Gastrocnemius medialis (tissue), 4 donors: ENCODE data around the gene GPER1. TPM values are rescaled to one million over a fixed set of nuclear protein-coding genes. Genes with fewer than 3 reads are reported as not detected.

Source experiments
- ATAC-seq, 2 donors: fragments of 150-250 bp; one replicate each; pipeline ENCODE4 v1.9.1; 2016
- DNase-seq, 2 donors: peaks; one replicate each; pipeline ENCODE4 v3.0.0-alpha.2; 2019
- H3K27ac ChIP-seq, 4 donors: fragments of 200-600 bp; sonication (generic); 1 replicate in 1 of 4; 2 replicates in 3 of 4; pipeline ENCODE4 v1.5.1; 2016 to 2018; ENCODE audit warnings: mild to moderate bottlenecking in 2 of 4, moderate library complexity in 1 of 4
- H3K27me3 ChIP-seq, 3 donors: fragments of 200-600 bp; sonication (generic) in 2 of 3; 1 replicate in 1 of 3; 2 replicates in 2 of 3; pipeline versions ENCODE4 v1.5.1 to v1.6.0; 2016 to 2019; ENCODE audit warnings: mild to moderate bottlenecking in 1 of 3, moderate library complexity in 1 of 3
- H3K36me3 ChIP-seq, 2 donors: fragments of 200-600 bp; sonication (generic) in 1 of 2; one replicate each; pipeline ENCODE4 v1.5.1; 2017 to 2018
- H3K4me1 ChIP-seq, 2 donors: fragments of 200-600 bp; sonication (generic) in 1 of 2; one replicate each; pipeline ENCODE4 v1.5.1; 2016 to 2017; ENCODE audit warnings: mild to moderate bottlenecking in 2 of 2
- H3K4me3 ChIP-seq, 4 donors: fragments of 200-600 bp; sonication (generic) in 3 of 4; 1 replicate in 1 of 4; 2 replicates in 3 of 4; pipeline ENCODE4 v1.5.1; 2016 to 2019; ENCODE audit warnings: mild to moderate bottlenecking in 2 of 4
- H3K9me3 ChIP-seq, 3 donors: fragments of 200-600 bp; sonication (generic) in 2 of 3; 1 replicate in 1 of 3; 2 replicates in 2 of 3; pipeline ENCODE4 v1.5.1; 2016 to 2019
- POLR2A ChIP-seq, 2 donors: fragments of 450-650 bp; IDR thresholded peaks; one replicate each; pipeline ENCODE4 v1.6.1; 2017; ENCODE audit warnings: antibody characterized with exemption in 2 of 2, mild to moderate bottlenecking in 2 of 2, moderate library complexity in 2 of 2
- in situ Hi-C, 4 donors: fragments of 200-750 bp; cut with MboI; loops; one replicate each; pipeline versions ENCODE4 v1.15.0 to v1.8.0; 2017; ENCODE audit warnings: low sequenced_read_pairs in 4 of 4
- intact Hi-C: fragments of 100-400 bp; cut with DNase I; formaldehyde crosslinking; loops from one replicate; pipeline ENCODE4 v1.15.1; 2023; ENCODE audit warnings: low total_unique reads
- total RNA-seq, 4 donors: library from RNA; depleted of rRNA; stranded (reverse); fragments of >200 nt; gene quantifications; one replicate each; pipeline versions ENCODE4 v1.1.0 to v1.2.3, GENCODE V29; 2016
- TF ChIP-seq, protein P1 (sequence below), 5 experiments: fragments of 450-650 bp in 3 of 5; fragments of 200-600 bp in 2 of 5; sonication (generic) in 2 of 5; IDR thresholded peaks in 4 of 5; conservative IDR thresholded peaks in 1 of 5; 1 replicate in 4 of 5; 2 replicates in 1 of 5; pipeline ENCODE4 v1.5.1; 2016 to 2019; ENCODE audit warnings: antibody characterized with exemption in 5 of 5, mild to moderate bottlenecking in 3 of 5, moderate library complexity in 3 of 5

The GPER1 gene
- total RNA-seq, 4 donors from 2014 or later: 0.92 to 3.2 (median 2.1) TPM

DNA sequence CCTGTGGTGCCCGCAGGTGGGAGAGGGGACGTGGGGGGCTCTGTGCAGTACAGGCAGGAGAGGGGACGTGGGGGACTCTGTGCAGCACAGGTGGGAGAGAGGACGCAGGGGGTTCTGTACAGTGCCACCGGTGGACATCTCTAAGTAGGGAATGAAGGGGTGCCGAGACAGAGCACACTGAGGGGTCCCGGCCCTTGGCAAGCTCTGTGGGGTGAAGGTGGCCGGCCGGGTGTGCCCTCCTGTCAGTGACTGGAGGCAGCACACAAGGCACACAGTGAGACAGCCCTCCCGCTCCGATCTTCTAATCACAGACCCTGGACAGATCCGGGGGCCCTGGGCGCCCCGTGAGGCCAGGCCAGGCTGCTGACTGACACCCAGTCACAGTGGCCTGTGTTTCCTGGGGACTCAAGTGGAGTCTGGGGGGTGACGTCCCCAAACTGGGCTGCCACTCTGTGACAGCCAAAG is 32.4 kb upstream of the GPER1 start:
- in situ Hi-C loops: no loop called here
- DNase-seq: no peak
- Histone ChIP-seq H3K4me3 (peak overlapping the region; percentile 34 to 48 (median 40)), H3K4me1 (peaks cover 30 to 41% of the 10 kb centered on the region in 2 donors), H3K9me3 (no peaks in the 10 kb centered on the region), H3K27me3 (no peaks in the 10 kb centered on the region), H3K27ac (peak overlapping the region; percentile 37 to 73 (median 60)), H3K36me3 (peaks cover 0 to 4% of the 10 kb centered on the region in 2 donors)
- TF ChIP-seq, protein P1, sequence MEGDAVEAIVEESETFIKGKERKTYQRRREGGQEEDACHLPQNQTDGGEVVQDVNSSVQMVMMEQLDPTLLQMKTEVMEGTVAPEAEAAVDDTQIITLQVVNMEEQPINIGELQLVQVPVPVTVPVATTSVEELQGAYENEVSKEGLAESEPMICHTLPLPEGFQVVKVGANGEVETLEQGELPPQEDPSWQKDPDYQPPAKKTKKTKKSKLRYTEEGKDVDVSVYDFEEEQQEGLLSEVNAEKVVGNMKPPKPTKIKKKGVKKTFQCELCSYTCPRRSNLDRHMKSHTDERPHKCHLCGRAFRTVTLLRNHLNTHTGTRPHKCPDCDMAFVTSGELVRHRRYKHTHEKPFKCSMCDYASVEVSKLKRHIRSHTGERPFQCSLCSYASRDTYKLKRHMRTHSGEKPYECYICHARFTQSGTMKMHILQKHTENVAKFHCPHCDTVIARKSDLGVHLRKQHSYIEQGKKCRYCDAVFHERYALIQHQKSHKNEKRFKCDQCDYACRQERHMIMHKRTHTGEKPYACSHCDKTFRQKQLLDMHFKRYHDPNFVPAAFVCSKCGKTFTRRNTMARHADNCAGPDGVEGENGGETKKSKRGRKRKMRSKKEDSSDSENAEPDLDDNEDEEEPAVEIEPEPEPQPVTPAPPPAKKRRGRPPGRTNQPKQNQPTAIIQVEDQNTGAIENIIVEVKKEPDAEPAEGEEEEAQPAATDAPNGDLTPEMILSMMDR (IDR thresholded peaks at IDR 0.05 in 4 of 5, conservative IDR thresholded peaks at IDR 0.05 in 1 of 5): no peak
- TF ChIP-seq POLR2A (IDR thresholded peaks at IDR 0.05): no peak
- intact Hi-C loops: no loop called here
- no peak for ATAC-seq

DNA sequence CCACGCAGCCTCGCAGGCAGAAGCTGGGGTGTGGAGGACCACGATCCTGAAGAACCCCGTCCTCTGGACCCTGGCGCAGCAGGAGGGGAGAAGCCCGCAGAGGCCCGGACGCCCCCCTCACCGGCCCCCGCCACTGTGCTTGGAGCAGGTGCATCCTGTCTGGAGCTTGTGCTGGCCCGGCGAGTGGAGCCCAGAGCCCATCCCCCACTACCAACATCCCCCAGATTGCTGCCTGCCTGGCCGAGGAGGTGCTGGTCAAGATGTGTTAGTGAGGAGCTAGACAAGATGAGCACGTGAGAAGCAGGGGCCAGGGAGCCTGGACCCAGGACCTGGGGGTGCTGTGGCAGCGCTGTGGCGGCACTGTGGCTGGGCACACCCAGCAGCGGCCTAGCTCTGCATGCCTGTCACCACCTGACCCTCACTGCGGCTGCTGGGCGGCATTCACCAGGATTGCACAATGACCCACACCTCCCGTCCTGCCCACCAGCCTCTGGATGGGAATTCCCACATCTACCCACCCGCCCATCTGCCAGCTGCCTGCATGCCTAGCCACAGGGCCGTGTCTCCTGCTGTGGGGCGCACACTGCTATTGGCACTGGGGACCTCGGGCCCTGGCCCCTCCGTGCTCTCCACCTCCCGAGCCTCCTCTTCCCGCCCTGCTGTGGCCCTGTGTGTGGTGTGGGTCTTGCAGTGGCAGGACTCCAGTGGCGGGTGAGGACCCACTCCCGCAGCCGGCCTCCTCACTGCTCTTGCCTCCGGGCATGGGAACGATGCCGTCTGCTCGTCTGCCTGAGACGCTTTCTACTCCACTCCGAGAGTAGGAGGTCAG is 31.7 kb upstream of the GPER1 start:
- TF ChIP-seq POLR2A (IDR thresholded peaks at IDR 0.05): no peak
- TF ChIP-seq, protein P1 (IDR thresholded peaks at IDR 0.05 in 4 of 5, conservative IDR thresholded peaks at IDR 0.05 in 1 of 5): no peak
- Histone ChIP-seq H3K4me1 (peaks cover 25 to 35% of the 10 kb centered on the region in 2 donors), H3K36me3 (peaks cover 0 to 4% of the 10 kb centered on the region in 2 donors), H3K9me3 (no peaks in the 10 kb centered on the region), H3K27ac (peak overlapping the region; percentile 37 to 73 (median 60)), H3K27me3 (no peaks in the 10 kb centered on the region), H3K4me3 (peak overlapping the region; percentile 34 to 48 (median 40))
- peak; percentile 26 to 50 for ATAC-seq
- intact Hi-C loops: no loop called here
- in situ Hi-C loops: no loop called here
- DNase-seq: peak in 1 of 2 donors; percentile 60

DNA sequence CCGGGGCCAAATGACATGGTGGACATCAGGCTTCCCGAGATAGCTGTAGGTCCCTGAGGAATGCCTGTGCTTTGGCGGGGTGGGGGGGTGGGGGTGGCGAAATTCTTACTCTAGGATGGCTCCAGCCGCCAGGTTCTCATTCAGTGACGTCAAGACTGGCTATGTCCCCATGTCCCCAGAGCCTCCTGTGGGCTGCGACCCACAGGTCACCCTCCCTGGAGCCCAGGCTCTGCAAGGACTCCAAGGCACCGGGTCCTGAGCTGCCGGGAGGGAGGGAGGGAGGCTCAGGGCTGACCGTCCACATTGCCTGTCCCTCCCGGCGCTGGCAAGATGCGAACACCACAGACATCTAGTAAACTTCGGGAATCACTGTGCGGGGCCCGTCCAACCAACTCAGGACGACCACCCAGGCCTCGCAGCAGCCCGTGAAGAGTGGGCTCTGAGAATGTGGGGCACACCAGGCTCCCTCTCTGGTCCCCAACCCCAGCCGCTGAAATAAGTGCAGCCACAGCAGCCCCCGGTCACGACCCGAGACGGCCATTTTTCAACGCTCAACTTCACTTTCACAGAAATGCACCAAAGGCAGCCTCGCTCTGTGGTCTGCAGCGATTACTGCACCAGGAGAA is 31.0 kb upstream of the GPER1 start:
- H3K27me3 ChIP-seq: no peaks in the 10 kb centered on the region
- H3K27ac ChIP-seq: no peak overlapping the region
- DNase-seq (no peak), ATAC-seq (no peak)
- in situ Hi-C loops (no loop called here), intact Hi-C loops (no loop called here)
- H3K36me3 ChIP-seq: peaks cover 0 to 4% of the 10 kb centered on the region in 2 donors
- H3K4me1 ChIP-seq: peaks cover 18 to 28% of the 10 kb centered on the region in 2 donors
- peak overlapping the region in 1 of 4 donors; percentile 48 for H3K4me3 ChIP-seq
- no peak for TF ChIP-seq POLR2A (IDR thresholded peaks at IDR 0.05)
- TF ChIP-seq, protein P1 (IDR thresholded peaks at IDR 0.05 in 4 of 5, conservative IDR thresholded peaks at IDR 0.05 in 1 of 5): no peak
- no peaks in the 10 kb centered on the region for H3K9me3 ChIP-seq

DNA sequence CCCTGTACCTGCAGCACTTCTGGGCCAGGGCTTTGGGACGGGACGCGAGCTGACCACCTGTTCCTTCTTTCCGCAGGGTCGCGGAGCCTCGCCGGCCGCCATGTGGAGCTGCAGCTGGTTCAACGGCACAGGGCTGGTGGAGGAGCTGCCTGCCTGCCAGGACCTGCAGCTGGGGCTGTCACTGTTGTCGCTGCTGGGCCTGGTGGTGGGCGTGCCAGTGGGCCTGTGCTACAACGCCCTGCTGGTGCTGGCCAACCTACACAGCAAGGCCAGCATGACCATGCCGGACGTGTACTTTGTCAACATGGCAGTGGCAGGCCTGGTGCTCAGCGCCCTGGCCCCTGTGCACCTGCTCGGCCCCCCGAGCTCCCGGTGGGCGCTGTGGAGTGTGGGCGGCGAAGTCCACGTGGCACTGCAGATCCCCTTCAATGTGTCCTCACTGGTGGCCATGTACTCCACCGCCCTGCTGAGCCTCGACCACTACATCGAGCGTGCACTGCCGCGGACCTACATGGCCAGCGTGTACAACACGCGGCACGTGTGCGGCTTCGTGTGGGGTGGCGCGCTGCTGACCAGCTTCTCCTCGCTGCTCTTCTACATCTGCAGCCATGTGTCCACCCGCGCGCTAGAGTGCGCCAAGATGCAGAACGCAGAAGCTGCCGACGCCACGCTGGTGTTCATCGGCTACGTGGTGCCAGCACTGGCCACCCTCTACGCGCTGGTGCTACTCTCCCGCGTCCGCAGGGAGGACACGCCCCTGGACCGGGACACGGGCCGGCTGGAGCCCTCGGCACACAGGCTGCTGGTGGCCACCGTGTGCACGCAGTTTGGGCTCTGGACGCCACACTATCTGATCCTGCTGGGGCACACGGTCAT is 30.3 kb upstream of the GPER1 start:
- intact Hi-C loops (no loop called here), in situ Hi-C loops (no loop called here)
- Histone ChIP-seq H3K4me3 (no peak overlapping the region), H3K36me3 (peaks cover 0 to 4% of the 10 kb centered on the region in 2 donors), H3K27me3 (no peaks in the 10 kb centered on the region), H3K27ac (no peak overlapping the region), H3K4me1 (peaks cover 11 to 20% of the 10 kb centered on the region in 2 donors), H3K9me3 (no peaks in the 10 kb centered on the region)
- DNase-seq (no peak), ATAC-seq (no peak)
- no peak for TF ChIP-seq POLR2A (IDR thresholded peaks at IDR 0.05)
- TF ChIP-seq, protein P1 (IDR thresholded peaks at IDR 0.05 in 4 of 5, conservative IDR thresholded peaks at IDR 0.05 in 1 of 5): no peak
